B cell (primary cell): ENCODE measurements around the gene TM9SF4. TPM values are rescaled to one million over a fixed set of nuclear protein-coding genes. Genes with fewer than 3 reads are reported as not detected.

Experiments
- ATAC-seq: fragments of 200-7000 bp; cut with Tn5 transposase; one replicate; pipeline ENCODE4 v1.10.0; 2021; ENCODE audit warnings: low read depth, mild to moderate bottlenecking, moderate number of reproducible peaks, moderate library complexity
- CTCF ChIA-PET: fragments of 350-600 bp; sonication (Branson Sonifier 250); formaldehyde crosslinking; loops from one replicate; lab custom pipeline; 2021; ENCODE audit warnings: antibody characterized with exemption, inconsistent platforms; lab: Charles Lee
- POLR2A ChIA-PET: fragments of 350-600 bp; sonication (Branson Sonifier 250); formaldehyde crosslinking; loops from one replicate; lab custom pipeline; 2021; ENCODE audit warnings: antibody characterized with exemption; lab: Charles Lee
- DNase-seq: peaks from one replicate; pipeline ENCODE4 v3.0.0; 2013
- H2AFZ ChIP-seq: 2 replicates; pipeline ENCODE4 v1.6.1; 2012; ENCODE audit warnings: mild to moderate bottlenecking, low read depth, low read length; ENCODE audit not compliant: insufficient read depth, poor library complexity, severe bottlenecking
- H3K27ac ChIP-seq, 2 donors: 1 replicate in 1 of 2; 2 replicates in 1 of 2; pipeline ENCODE4 v1.5.1; 2012 to 2013; ENCODE audit warnings: low read length in 2 of 2, mild to moderate bottlenecking in 2 of 2, moderate library complexity in 1 of 2
- H3K27me3 ChIP-seq, 4 experiments: fragments of 200-600 bp in 1 of 4; sonication (generic) in 1 of 4; replicated peaks in 1 of 4; 1 replicate in 2 of 4; 2 replicates in 2 of 4; pipeline versions ENCODE4 v1.6.1 to v1.7.0; 2013 to 2016; ENCODE audit warnings: low read length in 3 of 4, mild to moderate bottlenecking in 2 of 4, mixed read lengths in 1 of 4, moderate library complexity in 1 of 4; ENCODE audit not compliant: insufficient read depth in 4 of 4, control insufficient read depth in 3 of 4; ENCODE audit errors: control extremely low read depth in 1 of 4
- H3K36me3 ChIP-seq, 2 experiments: replicated peaks in 1 of 2; 1 replicate in 1 of 2; 2 replicates in 1 of 2; pipeline versions ENCODE4 v1.6.1 to v1.7.1; 2013; ENCODE audit warnings: low read length in 1 of 2; ENCODE audit not compliant: insufficient read depth in 2 of 2, control insufficient read depth in 1 of 2; ENCODE audit errors: control extremely low read depth in 1 of 2, extremely low read depth in 1 of 2
- H3K4me1 ChIP-seq, 2 donors: fragments of 200-600 bp in 1 of 2; sonication (generic) in 1 of 2; 1 replicate in 1 of 2; 2 replicates in 1 of 2; pipeline versions ENCODE4 v1.5.1 to v1.6.1; 2013 to 2017; ENCODE audit warnings: low read length in 2 of 2; ENCODE audit not compliant: control insufficient read depth in 2 of 2, insufficient read depth in 2 of 2
- H3K4me2 ChIP-seq: replicated peaks from 2 replicates; pipeline ENCODE3; 2012; ENCODE audit warnings: mild to moderate bottlenecking, low read depth, low read length; ENCODE audit not compliant: poor library complexity, severe bottlenecking
- H3K4me3 ChIP-seq, 5 experiments: fragments of 200-600 bp in 1 of 5; sonication (generic) in 1 of 5; 1 replicate in 3 of 5; 2 replicates in 2 of 5; pipeline versions ENCODE4 v1.5.1 to v1.7.0; 2011 to 2016; ENCODE audit warnings: low read length in 4 of 5, mild to moderate bottlenecking in 4 of 5, low read depth in 2 of 5, control low read depth in 1 of 5, moderate library complexity in 1 of 5; ENCODE audit not compliant: insufficient read depth in 1 of 5; ENCODE audit errors: control extremely low read depth in 1 of 5, extremely low read depth in 1 of 5
- H3K79me2 ChIP-seq: fragments of 200-600 bp; sonication (generic); one replicate; pipeline ENCODE4 v1.6.0; 2016; ENCODE audit warnings: low read length; ENCODE audit not compliant: control insufficient read depth, insufficient read depth
- H3K9ac ChIP-seq: fragments of 200-600 bp; sonication (generic); 2 replicates; pipeline ENCODE4 v1.6.1; 2017; ENCODE audit warnings: mild to moderate bottlenecking, low read length, moderate library complexity
- H3K9me3 ChIP-seq, 3 donors: one replicate each; pipeline versions ENCODE4 v1.6.1 to v1.7.1; 2013; ENCODE audit warnings: low read length in 2 of 3; ENCODE audit not compliant: control insufficient read depth in 2 of 3, insufficient read depth in 1 of 3; ENCODE audit errors: control extremely low read depth in 1 of 3
- H4K20me1 ChIP-seq: 2 replicates; pipeline ENCODE4 v1.6.0; 2012; ENCODE audit warnings: mild to moderate bottlenecking, low read length; ENCODE audit not compliant: insufficient read depth, control insufficient read depth, poor library complexity, severe bottlenecking
- H3K27ac Mint-ChIP-seq: one replicate; pipeline ENCODE4 v1.8.0; 2021; ENCODE audit warnings: mixed read lengths
- H3K27me3 Mint-ChIP-seq: one replicate; pipeline ENCODE4 v1.8.0; 2021; ENCODE audit warnings: mixed read lengths
- H3K4me1 Mint-ChIP-seq: one replicate; pipeline ENCODE4 v1.8.0; 2021; ENCODE audit warnings: mixed read lengths
- H3K4me3 Mint-ChIP-seq: one replicate; pipeline ENCODE4 v1.8.0; 2021; ENCODE audit warnings: mixed read lengths
- H3K9me3 Mint-ChIP-seq: one replicate; pipeline ENCODE4 v1.8.0; 2022; ENCODE audit warnings: mixed read lengths; ENCODE audit not compliant: insufficient read depth
- CTCF ChIP-seq: fragments of 200-600 bp; IDR thresholded peaks from one replicate; pipeline ENCODE4 v1.8.0; 2022; ENCODE audit warnings: antibody characterized with exemption, mild to moderate bottlenecking
- EZH2 ChIP-seq: IDR thresholded peaks from 2 replicates; pipeline ENCODE4 v1.6.1; 2012; ENCODE audit warnings: borderline replicate concordance, low read depth, mild to moderate bottlenecking, moderate library complexity, low read length; ENCODE audit not compliant: insufficient read depth, poor library complexity, severe bottlenecking
- WGBS: methylation state at CpG from one replicate; pipeline ENCODE4 v1.1.5; 2013; ENCODE audit warnings: missing lambda C conversion rate; ENCODE audit not compliant: insufficient coverage; 5-methylcytosine and 5-hydroxymethylcytosine counted together
- intact Hi-C: fragments of 100-400 bp; cut with micrococcal nuclease; formaldehyde crosslinking; loops from one replicate; pipeline ENCODE4 v1.10.0; 2022
- polyA plus RNA-seq: library from polyadenylated mRNA; depleted of rRNA; stranded (reverse); fragments of >200 nt; gene quantifications from 2 replicates; pipeline ENCODE4 v1.2.3, GENCODE V29; 2012
- total RNA-seq, 2 donors: library from RNA; stranded (reverse); fragments of 120-200 nt in 1 of 2; gene quantifications; 1 replicate in 1 of 2; 2 replicates in 1 of 2; pipeline versions ENCODE4 v1.2.3 to v1.2.4, GENCODE V29; 2013 to 2022

The TM9SF4 gene
- total and polyA plus RNA-seq, 2 donors (not counting 1 experiment from before 2014, with no cell fraction given), result 23.5 to 53.8 TPM

GRCh38 chr20:32181606-32182005 lies 72.1 kb downstream of the TM9SF4 start:
- H3K4me1 Mint-ChIP-seq, result no peaks in the 10 kb centered on the region
- intact Hi-C loops, result no loop called here
- H3K27me3 ChIP-seq, result peaks cover 0 to 3% (median 0%) of the 10 kb centered on the region in 4 experiments

More at GRCh38 chr20:32181606-32182005, 72.1 kb downstream of the TM9SF4 start:
- no peaks in the 10 kb centered on the region for H3K9me3 ChIP-seq
- no peak for DNase-seq
- no peaks in the 10 kb centered on the region for H3K9me3 Mint-ChIP-seq
- no peaks in the 10 kb centered on the region for H4K20me1 ChIP-seq
- ChIA-PET CTCF (no interaction called here), POLR2A (no interaction called here)
- TF ChIP-seq CTCF (no peak), EZH2 (no peak)
- H3K4me3 Mint-ChIP-seq, result no peak overlapping the region
- no peak overlapping the region for H3K9ac ChIP-seq
- no peak for ATAC-seq
- no CpG with 5 or more reads among the region's 2 CpGs for WGBS
- peaks cover 6% of the 10 kb centered on the region for H3K27me3 Mint-ChIP-seq
- H3K79me2 ChIP-seq, result no peaks in the 10 kb centered on the region
- H3K27ac ChIP-seq, result no peak overlapping the region
- H2AFZ ChIP-seq, result no peak overlapping the region
- H3K4me1 ChIP-seq, result no peaks in the 10 kb centered on the region
- no peak overlapping the region for H3K4me3 ChIP-seq
- H3K4me2 ChIP-seq, result no peak overlapping the region
- H3K36me3 ChIP-seq, result no peaks in the 10 kb centered on the region
- no peak overlapping the region for H3K27ac Mint-ChIP-seq
